GM12892 (cell line): ENCODE data around the gene ANKRD27.

Experiments
- POLR2A ChIP-seq: IDR thresholded peaks from 2 replicates; pipeline ENCODE4 v1.6.1; 2011; ENCODE audit warnings: low read depth, low read length, control low read depth
- TAF1 ChIP-seq: IDR thresholded peaks from 2 replicates; pipeline ENCODE4 v1.6.1; 2011; ENCODE audit warnings: low read depth, mild to moderate bottlenecking, control low read depth, low read length, borderline replicate concordance

- TF ChIP-seq POLR2A (no peak), TAF1 (no peak)
Measured at GRCh38 chr19:32682317-32682716, 7.3 kb upstream of the ANKRD27 start.
